Brain microvascular endothelial cell (primary cell): ENCODE data around the gene C10orf105.
A peak's percentile ranks its signal among the peaks of the same experiment; 100 is the strongest.

Experiments
- DNase-seq: peaks from one replicate; pipeline ENCODE4 v3.0.0-alpha.2; 2020
- H3K27ac ChIP-seq: fragments of 250-450 bp; sonication (Bioruptor Pico); 2 replicates; pipeline ENCODE4 v1.5.1; 2020; ENCODE audit warnings: mild to moderate bottlenecking, moderate library complexity
- H3K27me3 ChIP-seq: fragments of 250-450 bp; sonication (Bioruptor Pico); replicated peaks from 2 replicates; pipeline ENCODE4 v1.5.1; 2020; ENCODE audit warnings: mild to moderate bottlenecking
- H3K36me3 ChIP-seq: fragments of 250-450 bp; sonication (Bioruptor Pico); replicated peaks from 2 replicates; pipeline ENCODE4 v1.5.1; 2020; ENCODE audit warnings: mild to moderate bottlenecking
- H3K4me3 ChIP-seq: 2 replicates; pipeline ENCODE4 v1.5.1; 2011; ENCODE audit warnings: low read depth, mild to moderate bottlenecking, control low read depth, low read length, moderate library complexity
- in situ Hi-C: cut with HindIII; loops from 2 replicates; pipeline ENCODE4 v1.10.0; 2017; ENCODE audit warnings: low sequenced_read_pairs, low pct_ligation_motif_present
- TF ChIP-seq, protein P1 (sequence below): IDR thresholded peaks from 2 replicates; pipeline ENCODE4 v1.5.1; 2011; ENCODE audit warnings: low read depth, mild to moderate bottlenecking, moderate library complexity, low read length, control low read depth, inconsistent platforms; ENCODE audit errors: missing control alignments

The C10orf105 gene

GRCh38 chr10:71711052-71711623 lies 8.4 kb downstream of the C10orf105 start:
- TF ChIP-seq, protein P1, sequence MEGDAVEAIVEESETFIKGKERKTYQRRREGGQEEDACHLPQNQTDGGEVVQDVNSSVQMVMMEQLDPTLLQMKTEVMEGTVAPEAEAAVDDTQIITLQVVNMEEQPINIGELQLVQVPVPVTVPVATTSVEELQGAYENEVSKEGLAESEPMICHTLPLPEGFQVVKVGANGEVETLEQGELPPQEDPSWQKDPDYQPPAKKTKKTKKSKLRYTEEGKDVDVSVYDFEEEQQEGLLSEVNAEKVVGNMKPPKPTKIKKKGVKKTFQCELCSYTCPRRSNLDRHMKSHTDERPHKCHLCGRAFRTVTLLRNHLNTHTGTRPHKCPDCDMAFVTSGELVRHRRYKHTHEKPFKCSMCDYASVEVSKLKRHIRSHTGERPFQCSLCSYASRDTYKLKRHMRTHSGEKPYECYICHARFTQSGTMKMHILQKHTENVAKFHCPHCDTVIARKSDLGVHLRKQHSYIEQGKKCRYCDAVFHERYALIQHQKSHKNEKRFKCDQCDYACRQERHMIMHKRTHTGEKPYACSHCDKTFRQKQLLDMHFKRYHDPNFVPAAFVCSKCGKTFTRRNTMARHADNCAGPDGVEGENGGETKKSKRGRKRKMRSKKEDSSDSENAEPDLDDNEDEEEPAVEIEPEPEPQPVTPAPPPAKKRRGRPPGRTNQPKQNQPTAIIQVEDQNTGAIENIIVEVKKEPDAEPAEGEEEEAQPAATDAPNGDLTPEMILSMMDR = no peak
- Histone ChIP-seq H3K36me3 (no peaks in the 10 kb centered on the region), H3K27ac (no peak overlapping the region), H3K4me3 (no peak overlapping the region), H3K27me3 (no peaks in the 10 kb centered on the region)
- in situ Hi-C loops = no loop called here
- DNase-seq = peak; percentile 19

DNA sequence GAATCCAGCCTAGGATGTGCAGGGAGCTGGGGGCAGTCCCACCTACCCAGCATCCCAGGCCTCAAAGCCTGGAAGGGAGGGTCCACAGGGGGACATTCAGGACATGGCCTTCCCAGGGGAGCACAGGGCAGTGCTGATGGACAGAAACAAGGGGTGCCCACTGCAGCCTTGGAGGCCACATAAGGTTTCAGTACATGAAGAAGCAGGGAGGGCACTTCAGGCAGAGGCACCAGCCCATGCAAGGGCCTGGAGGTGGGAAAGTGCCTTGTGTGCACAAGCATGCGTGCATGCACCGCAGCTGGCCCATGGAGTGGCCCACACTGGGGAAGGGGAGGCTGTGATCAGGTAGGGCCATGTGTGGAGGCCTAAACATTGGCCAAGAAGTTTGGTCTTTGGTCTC lies 9.1 kb downstream of the C10orf105 start:
- no peak for DNase-seq
- no peak overlapping the region for H3K27ac ChIP-seq
- no peaks in the 10 kb centered on the region for H3K36me3 ChIP-seq
- TF ChIP-seq, protein P1 = no peak
- no peak overlapping the region for H3K4me3 ChIP-seq
- no peaks in the 10 kb centered on the region for H3K27me3 ChIP-seq
- in situ Hi-C loops = no loop called here

DNA sequence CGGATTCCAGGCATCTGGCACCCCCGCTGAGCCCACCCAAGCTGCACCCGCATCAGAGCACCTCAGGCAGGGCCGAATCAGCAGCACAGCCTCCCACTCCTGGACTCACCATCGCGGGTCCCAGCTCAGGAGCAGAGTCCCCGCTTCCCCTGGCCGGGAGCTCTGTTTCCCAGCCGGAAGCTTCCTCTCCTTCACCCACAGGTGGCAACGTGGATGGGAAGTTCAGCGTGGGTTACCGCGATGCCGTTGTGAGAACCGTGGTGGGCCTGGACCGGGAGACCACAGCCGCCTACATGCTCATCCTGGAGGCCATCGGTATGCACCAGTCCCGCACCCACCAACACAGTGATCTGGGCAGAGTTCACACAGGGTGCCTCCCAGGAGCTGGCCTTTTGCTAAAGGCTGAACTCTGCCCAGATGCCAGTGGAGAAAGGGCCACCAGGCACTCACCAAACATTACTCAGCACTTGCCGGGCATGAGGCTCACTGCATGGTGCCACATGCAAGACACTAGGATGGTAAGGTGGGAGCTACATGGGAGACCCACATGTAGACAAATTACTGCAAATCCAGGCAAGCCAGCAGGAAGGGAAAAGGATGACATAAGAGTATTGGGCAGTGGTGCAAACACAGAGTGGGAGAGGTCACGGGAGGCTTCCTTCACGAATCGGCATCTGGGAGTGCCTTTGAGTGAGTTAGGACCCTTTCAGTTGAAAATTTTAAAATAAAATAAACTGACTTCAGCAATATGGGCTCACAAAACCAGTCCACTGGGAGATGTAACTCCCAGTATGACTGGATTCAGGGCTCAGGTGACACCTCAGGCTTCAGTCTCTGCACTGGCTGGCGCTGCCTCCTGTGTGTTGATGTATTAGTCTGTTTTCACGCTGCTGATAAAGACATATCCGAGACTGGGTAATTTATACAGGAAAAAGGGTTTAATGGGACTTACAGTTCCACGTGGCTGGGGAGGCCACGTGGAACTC lies 10.4 kb downstream of the C10orf105 start:
- no peak overlapping the region for H3K4me3 ChIP-seq
- H3K27ac ChIP-seq = no peak overlapping the region
- H3K27me3 ChIP-seq = no peaks in the 10 kb centered on the region
- DNase-seq = no peak
- in situ Hi-C loops = no loop called here
- H3K36me3 ChIP-seq = no peaks in the 10 kb centered on the region
- TF ChIP-seq, protein P1 = no peak

- in situ Hi-C loops = no loop called here
- Histone ChIP-seq H3K27me3 (peaks cover 2% of the 10 kb centered on the region), H3K36me3 (no peaks in the 10 kb centered on the region), H3K27ac (no peak overlapping the region), H3K4me3 (no peak overlapping the region)
- no peak for DNase-seq
- TF ChIP-seq, protein P1 = peak; percentile 91
Measured at GRCh38 chr10:71708301-71708703, 11.3 kb downstream of the C10orf105 start.

GRCh38 chr10:71707240-71707789 lies 12.3 kb downstream of the C10orf105 start:
- in situ Hi-C loops = no loop called here
- Histone ChIP-seq H3K4me3 (no peak overlapping the region), H3K27me3 (peaks cover 2% of the 10 kb centered on the region), H3K27ac (no peak overlapping the region), H3K36me3 (no peaks in the 10 kb centered on the region)
- TF ChIP-seq, protein P1 = no peak
- DNase-seq = no peak
